Neutrophil (primary cell): ENCODE results near the gene MPC1.
A peak's percentile ranks its signal among the peaks of the same experiment; 100 is the strongest.
"Not testable (repeated sequence)": the region's sequence is repeated elsewhere in the genome, so short reads cannot be mapped to it uniquely, and the experiment has no call there.

ENCODE experiments used
- H3K27ac ChIP-seq: fragments of 200-600 bp; sonication (generic); 2 replicates; pipeline ENCODE4 v1.5.1; 2016; ENCODE audit warnings: mild to moderate bottlenecking, moderate library complexity
- H3K27me3 ChIP-seq: fragments of 200-600 bp; sonication (generic); 2 replicates; pipeline ENCODE4 v1.6.0; 2016; ENCODE audit warnings: mild to moderate bottlenecking
- H3K36me3 ChIP-seq: fragments of 200-600 bp; sonication (generic); 2 replicates; pipeline ENCODE4 v1.5.1; 2017
- H3K4me1 ChIP-seq, 2 experiments: fragments of 200-600 bp in 1 of 2; sonication (generic) in 1 of 2; 1 replicate in 1 of 2; 2 replicates in 1 of 2; pipeline versions ENCODE4 v1.5.1 to v1.6.1; 2013 to 2016; ENCODE audit warnings: low read depth in 1 of 2, low read length in 1 of 2, mild to moderate bottlenecking in 1 of 2, moderate library complexity in 1 of 2; ENCODE audit not compliant: control insufficient read depth in 1 of 2, insufficient read depth in 1 of 2
- H3K4me3 ChIP-seq, 2 experiments: fragments of 200-600 bp in 1 of 2; sonication (generic) in 1 of 2; 1 replicate in 1 of 2; 2 replicates in 1 of 2; pipeline ENCODE4 v1.5.1; 2013 to 2016; ENCODE audit warnings: low read depth in 1 of 2, low read length in 1 of 2, mild to moderate bottlenecking in 1 of 2, moderate library complexity in 1 of 2
- H3K9me3 ChIP-seq: fragments of 200-600 bp; sonication (generic); 2 replicates; pipeline ENCODE4 v1.5.1; 2016
- CTCF ChIP-seq: fragments of 200-600 bp; sonication (generic); IDR thresholded peaks from 2 replicates; pipeline ENCODE4 v1.5.1; 2016; ENCODE audit warnings: antibody characterized with exemption

The MPC1 gene

GRCh38 chr6:166366921-166367320, 15.8 kb downstream of the MPC1 start:
- TF ChIP-seq CTCF, result no peak
- H3K9me3 ChIP-seq, result no peaks in the 10 kb centered on the region
- peaks cover 35% of the 10 kb centered on the region for H3K36me3 ChIP-seq
- H3K4me1 ChIP-seq, result no peaks in the 10 kb centered on the region
- H3K27ac ChIP-seq, result no peak overlapping the region
- H3K27me3 ChIP-seq, result no peaks in the 10 kb centered on the region
- H3K4me3 ChIP-seq, result no peak overlapping the region

GRCh38 chr6:166365806-166366205, 16.9 kb downstream of the MPC1 start:
- Histone ChIP-seq H3K4me3 (no peak overlapping the region), H3K27ac (no peak overlapping the region), H3K36me3 (peaks cover 35% of the 10 kb centered on the region), H3K4me1 (peaks cover 8 to 10% of the 10 kb centered on the region in 2 experiments), H3K9me3 (no peaks in the 10 kb centered on the region), H3K27me3 (no peaks in the 10 kb centered on the region)
- TF ChIP-seq CTCF, result no peak

- no peaks in the 10 kb centered on the region for H3K27me3 ChIP-seq
- no peak for TF ChIP-seq CTCF
- H3K4me3 ChIP-seq, result no peak overlapping the region
- H3K36me3 ChIP-seq, result peaks cover 35% of the 10 kb centered on the region
- H3K27ac ChIP-seq, result no peak overlapping the region
- peaks cover 14 to 16% of the 10 kb centered on the region in 2 experiments for H3K4me1 ChIP-seq
- H3K9me3 ChIP-seq, result no peaks in the 10 kb centered on the region
These were observed 17.5 kb downstream of the MPC1 start for GRCh38 chr6:166365221-166365620.

- Histone ChIP-seq H3K27ac (no peak overlapping the region), H3K9me3 (no peaks in the 10 kb centered on the region), H3K36me3 (peaks cover 35% of the 10 kb centered on the region), H3K27me3 (no peaks in the 10 kb centered on the region), H3K4me3 (no peak overlapping the region), H3K4me1 (peaks cover 18 to 20% of the 10 kb centered on the region in 2 experiments)
- TF ChIP-seq CTCF, result no peak
These were observed 18.3 kb downstream of the MPC1 start for GRCh38 chr6:166364456-166364855.

- not testable (repeated sequence) for H3K4me3 ChIP-seq, H3K9me3 ChIP-seq, H3K27ac ChIP-seq, H3K27me3 ChIP-seq
- peaks cover 18 to 20% of the 10 kb centered on the region in 2 experiments for H3K4me1 ChIP-seq
- peaks cover 35% of the 10 kb centered on the region for H3K36me3 ChIP-seq
These were observed 20.3 kb downstream of the MPC1 start for GRCh38 chr6:166362427-166362826.

GRCh38 chr6:166361077-166361429, 21.7 kb downstream of the MPC1 start:
- H3K9me3 ChIP-seq, result no peaks in the 10 kb centered on the region
- H3K27me3 ChIP-seq, result no peaks in the 10 kb centered on the region
- H3K4me3 ChIP-seq, result no peak overlapping the region
- H3K36me3 ChIP-seq, result peaks cover 30% of the 10 kb centered on the region
- peak overlapping the region; percentile 72 for H3K27ac ChIP-seq
- peaks cover 18 to 20% of the 10 kb centered on the region in 2 experiments for H3K4me1 ChIP-seq
- TF ChIP-seq CTCF, result no peak
